Neural cell (in vitro differentiated cells): Measurements from ENCODE around the gene MUC5B.

Experiments
- EP300 ChIP-seq: fragments of 450-650 bp; conservative IDR thresholded peaks from 2 replicates; pipeline ENCODE4 v1.6.1; 2014; ENCODE audit warnings: antibody characterized with exemption, mild to moderate bottlenecking, moderate library complexity; ENCODE audit not compliant: poor library complexity, severe bottlenecking
- EZH2 ChIP-seq: fragments of 200-600, 300-800 bp; shearing (Covaris generic), sonication (generic); IDR thresholded peaks from 2 replicates; pipeline ENCODE4 v1.6.1; 2014; ENCODE audit warnings: antibody characterized with exemption, low read length, borderline replicate concordance, mild to moderate bottlenecking; ENCODE audit not compliant: insufficient read depth, poor library complexity, severe bottlenecking
- MXI1 ChIP-seq: fragments of 450-650 bp; conservative IDR thresholded peaks from 2 replicates; pipeline ENCODE4 v1.6.1; 2014; ENCODE audit warnings: antibody characterized with exemption, mild to moderate bottlenecking; ENCODE audit not compliant: poor library complexity, severe bottlenecking
- POLR2AphosphoS5 ChIP-seq: IDR thresholded peaks from 2 replicates; pipeline ENCODE4 v1.6.1; 2012
- RAD21 ChIP-seq: fragments of 450-650 bp; conservative IDR thresholded peaks from 2 replicates; pipeline ENCODE4 v1.6.1; 2014; ENCODE audit warnings: antibody characterized with exemption, mild to moderate bottlenecking, moderate library complexity
- TF ChIP-seq, protein P1 (sequence below): fragments of 450-650 bp; IDR thresholded peaks from 2 replicates; pipeline ENCODE4 v1.5.1; 2014; ENCODE audit warnings: antibody characterized with exemption, mild to moderate bottlenecking, moderate library complexity; ENCODE audit not compliant: poor library complexity, severe bottlenecking
- TF ChIP-seq, protein P2 (sequence below): IDR thresholded peaks from 2 replicates; pipeline ENCODE4 v1.6.1; 2012; ENCODE audit warnings: borderline replicate concordance

DNA sequence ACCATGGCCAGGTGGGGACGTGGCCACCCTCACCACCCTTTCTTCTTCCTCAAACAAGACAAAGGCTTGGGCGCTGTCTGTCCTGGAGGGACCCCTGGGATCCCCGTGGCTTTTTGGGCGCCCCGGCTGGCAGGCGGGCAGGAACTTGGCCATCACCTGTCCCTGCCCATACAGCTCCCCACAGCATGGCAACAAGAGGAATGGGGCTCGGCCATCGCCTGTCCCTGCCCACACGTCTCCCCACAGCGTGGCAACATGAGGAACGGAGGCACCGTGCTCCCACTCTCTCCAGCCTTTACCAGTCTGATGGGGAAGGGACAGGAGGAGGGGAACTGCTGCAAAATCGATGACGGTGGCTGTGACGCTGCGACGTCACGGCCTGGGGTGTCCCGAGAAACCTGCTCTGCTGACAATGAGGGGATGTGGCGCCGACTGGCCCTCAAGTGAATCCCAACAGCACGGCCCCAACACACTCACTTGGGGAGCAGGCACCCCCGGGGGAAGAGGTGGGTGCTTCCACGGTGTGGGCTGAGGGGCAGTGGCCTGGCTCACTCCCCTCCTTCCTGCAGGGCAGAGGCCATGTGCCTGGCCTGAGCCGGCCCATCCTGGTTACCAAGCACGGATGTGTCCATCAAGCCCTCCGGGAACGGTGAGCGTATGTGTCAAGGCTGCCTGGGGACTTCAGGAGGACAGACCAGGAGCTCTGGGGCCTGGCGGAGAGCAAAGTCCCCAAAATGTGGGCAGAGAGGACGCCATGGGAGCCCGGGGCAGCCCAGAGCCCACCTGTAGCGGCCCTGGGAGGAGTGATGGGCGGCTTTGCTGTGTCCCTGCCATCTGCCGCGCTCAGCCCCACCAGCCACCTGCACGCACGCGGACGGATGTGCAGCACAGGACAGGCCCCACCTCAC, 56.2 kb downstream of the MUC5B start:
- TF ChIP-seq, protein P1, sequence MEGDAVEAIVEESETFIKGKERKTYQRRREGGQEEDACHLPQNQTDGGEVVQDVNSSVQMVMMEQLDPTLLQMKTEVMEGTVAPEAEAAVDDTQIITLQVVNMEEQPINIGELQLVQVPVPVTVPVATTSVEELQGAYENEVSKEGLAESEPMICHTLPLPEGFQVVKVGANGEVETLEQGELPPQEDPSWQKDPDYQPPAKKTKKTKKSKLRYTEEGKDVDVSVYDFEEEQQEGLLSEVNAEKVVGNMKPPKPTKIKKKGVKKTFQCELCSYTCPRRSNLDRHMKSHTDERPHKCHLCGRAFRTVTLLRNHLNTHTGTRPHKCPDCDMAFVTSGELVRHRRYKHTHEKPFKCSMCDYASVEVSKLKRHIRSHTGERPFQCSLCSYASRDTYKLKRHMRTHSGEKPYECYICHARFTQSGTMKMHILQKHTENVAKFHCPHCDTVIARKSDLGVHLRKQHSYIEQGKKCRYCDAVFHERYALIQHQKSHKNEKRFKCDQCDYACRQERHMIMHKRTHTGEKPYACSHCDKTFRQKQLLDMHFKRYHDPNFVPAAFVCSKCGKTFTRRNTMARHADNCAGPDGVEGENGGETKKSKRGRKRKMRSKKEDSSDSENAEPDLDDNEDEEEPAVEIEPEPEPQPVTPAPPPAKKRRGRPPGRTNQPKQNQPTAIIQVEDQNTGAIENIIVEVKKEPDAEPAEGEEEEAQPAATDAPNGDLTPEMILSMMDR, result no peak
- TF ChIP-seq RAD21, result no peak
- TF ChIP-seq EZH2, result no peak
- TF ChIP-seq, protein P2, sequence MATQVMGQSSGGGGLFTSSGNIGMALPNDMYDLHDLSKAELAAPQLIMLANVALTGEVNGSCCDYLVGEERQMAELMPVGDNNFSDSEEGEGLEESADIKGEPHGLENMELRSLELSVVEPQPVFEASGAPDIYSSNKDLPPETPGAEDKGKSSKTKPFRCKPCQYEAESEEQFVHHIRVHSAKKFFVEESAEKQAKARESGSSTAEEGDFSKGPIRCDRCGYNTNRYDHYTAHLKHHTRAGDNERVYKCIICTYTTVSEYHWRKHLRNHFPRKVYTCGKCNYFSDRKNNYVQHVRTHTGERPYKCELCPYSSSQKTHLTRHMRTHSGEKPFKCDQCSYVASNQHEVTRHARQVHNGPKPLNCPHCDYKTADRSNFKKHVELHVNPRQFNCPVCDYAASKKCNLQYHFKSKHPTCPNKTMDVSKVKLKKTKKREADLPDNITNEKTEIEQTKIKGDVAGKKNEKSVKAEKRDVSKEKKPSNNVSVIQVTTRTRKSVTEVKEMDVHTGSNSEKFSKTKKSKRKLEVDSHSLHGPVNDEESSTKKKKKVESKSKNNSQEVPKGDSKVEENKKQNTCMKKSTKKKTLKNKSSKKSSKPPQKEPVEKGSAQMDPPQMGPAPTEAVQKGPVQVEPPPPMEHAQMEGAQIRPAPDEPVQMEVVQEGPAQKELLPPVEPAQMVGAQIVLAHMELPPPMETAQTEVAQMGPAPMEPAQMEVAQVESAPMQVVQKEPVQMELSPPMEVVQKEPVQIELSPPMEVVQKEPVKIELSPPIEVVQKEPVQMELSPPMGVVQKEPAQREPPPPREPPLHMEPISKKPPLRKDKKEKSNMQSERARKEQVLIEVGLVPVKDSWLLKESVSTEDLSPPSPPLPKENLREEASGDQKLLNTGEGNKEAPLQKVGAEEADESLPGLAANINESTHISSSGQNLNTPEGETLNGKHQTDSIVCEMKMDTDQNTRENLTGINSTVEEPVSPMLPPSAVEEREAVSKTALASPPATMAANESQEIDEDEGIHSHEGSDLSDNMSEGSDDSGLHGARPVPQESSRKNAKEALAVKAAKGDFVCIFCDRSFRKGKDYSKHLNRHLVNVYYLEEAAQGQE, result no peak
- TF ChIP-seq POLR2AphosphoS5, result no peak
- TF ChIP-seq MXI1, result no peak
- no peak for TF ChIP-seq EP300
